H1 (cell line): ENCODE results near the gene DUSP12. TPM values are rescaled to one million over a fixed set of nuclear protein-coding genes. Genes with fewer than 3 reads are reported as not detected.

Source experiments
- CTCF ChIA-PET: fragments of 300-600 bp; sonication (Branson Sonifier 250); formaldehyde crosslinking; loops from one replicate; lab custom pipeline; 2021; ENCODE audit not compliant: partially characterized antibody; lab: Charles Lee
- POLR2A ChIA-PET: fragments of 300-600 bp; sonication (Branson Sonifier 250); formaldehyde crosslinking; loops from one replicate; lab custom pipeline; 2021; ENCODE audit warnings: inconsistent platforms; ENCODE audit not compliant: partially characterized antibody; lab: Charles Lee
- DNase-seq, 2 experiments: peaks; one replicate each; pipeline versions ENCODE4 v3.0.0 to v3.0.0-alpha.2; 2010 to 2022; ENCODE audit warnings: low spot score in 2 of 2, low read depth in 1 of 2, mixed read lengths in 1 of 2
- FAIRE-seq: peaks from 2 replicates; lab custom pipeline; 2011; peaks lifted over from hg19 to GRCh38; lab: Jason Lieb, UNC
- H2AFZ ChIP-seq: 2 replicates; pipeline ENCODE4 v1.8.1; 2012; ENCODE audit warnings: low read length, inconsistent platforms
- H2AK5ac ChIP-seq: 2 replicates; pipeline ENCODE4 v1.6.1; 2013; ENCODE audit warnings: low read depth, low read length
- H2BK120ac ChIP-seq: replicated peaks from 2 replicates; pipeline ENCODE3; 2013; ENCODE audit warnings: low read depth, low read length, inconsistent platforms
- H2BK12ac ChIP-seq: 2 replicates; pipeline ENCODE4 v1.6.1; 2013; ENCODE audit warnings: low read depth, low read length
- H2BK15ac ChIP-seq: 2 replicates; pipeline ENCODE4 v1.6.1; 2013; ENCODE audit warnings: low read length
- H2BK20ac ChIP-seq: 2 replicates; pipeline ENCODE4 v1.6.1; 2013; ENCODE audit warnings: low read length
- H2BK5ac ChIP-seq: 2 replicates; pipeline ENCODE4 v1.6.1; 2013; ENCODE audit warnings: low read depth, low read length
- H3K14ac ChIP-seq: 2 replicates; pipeline ENCODE4 v1.6.1; 2013; ENCODE audit warnings: inconsistent platforms; ENCODE audit not compliant: insufficient read length
- H3K18ac ChIP-seq: 2 replicates; pipeline ENCODE4 v1.6.1; 2013; ENCODE audit warnings: low read length; ENCODE audit errors: extremely low read depth
- H3K23ac ChIP-seq: 2 replicates; pipeline ENCODE4 v1.6.1; 2013; ENCODE audit warnings: inconsistent platforms; ENCODE audit not compliant: insufficient read length
- H3K23me2 ChIP-seq: 2 replicates; pipeline ENCODE4 v1.6.1; 2013; ENCODE audit warnings: low read depth, low read length
- H3K27ac ChIP-seq: 2 replicates; pipeline ENCODE4 v1.6.1; 2011; ENCODE audit warnings: low read depth, low read length, inconsistent platforms
- H3K27me3 ChIP-seq, 4 experiments: replicated peaks in 1 of 4; 1 replicate in 1 of 4; 2 replicates in 3 of 4; pipeline versions ENCODE4 v1.6.1 to v1.8.1; 2011 to 2013; ENCODE audit warnings: low read length in 3 of 4, mild to moderate bottlenecking in 3 of 4, inconsistent platforms in 2 of 4, mixed read lengths in 2 of 4, moderate library complexity in 1 of 4; ENCODE audit not compliant: control insufficient read depth in 3 of 4, insufficient read depth in 3 of 4; ENCODE audit errors: extremely low read depth in 1 of 4
- H3K36me3 ChIP-seq, 4 experiments: 2 replicates each; pipeline versions ENCODE4 v1.6.1 to v1.8.1; 2011 to 2013; ENCODE audit warnings: mild to moderate bottlenecking in 4 of 4, low read length in 3 of 4, moderate library complexity in 2 of 4, control low read depth in 1 of 4, inconsistent platforms in 1 of 4; ENCODE audit not compliant: insufficient read depth in 4 of 4, control insufficient read depth in 2 of 4
- H3K4ac ChIP-seq: replicated peaks from 2 replicates; pipeline ENCODE3; 2013; ENCODE audit warnings: low read length, low read depth, mixed read lengths, inconsistent platforms; ENCODE audit not compliant: insufficient read length
- H3K4me1 ChIP-seq, 4 experiments: replicated peaks in 1 of 4; 1 replicate in 1 of 4; 2 replicates in 3 of 4; pipeline versions ENCODE4 v1.6.1 to v1.8.1; 2011 to 2013; ENCODE audit warnings: low read length in 3 of 4, inconsistent platforms in 2 of 4, mixed read lengths in 1 of 4; ENCODE audit not compliant: insufficient read depth in 4 of 4, control insufficient read depth in 3 of 4
- H3K4me2 ChIP-seq, 2 experiments: 2 replicates each; pipeline versions ENCODE4 v1.6.1 to v1.8.1; 2011 to 2013; ENCODE audit warnings: low read depth in 2 of 2, low read length in 2 of 2, control low read depth in 1 of 2, inconsistent platforms in 1 of 2, mild to moderate bottlenecking in 1 of 2; ENCODE audit not compliant: insufficient read depth in 1 of 2
- H3K4me3 ChIP-seq, 4 experiments: fragments of 200-600, 300-600 bp in 1 of 4; sonication (generic), shearing (Covaris generic), sonication (Bioruptor Twin) in 1 of 4; 2 replicates each; pipeline versions ENCODE4 v1.5.1 to v1.8.1; 2011 to 2016; ENCODE audit warnings: low read length in 4 of 4, low read depth in 3 of 4, control low read depth in 2 of 4, inconsistent platforms in 2 of 4, mild to moderate bottlenecking in 2 of 4, mixed read lengths in 1 of 4, moderate library complexity in 1 of 4; ENCODE audit not compliant: insufficient read depth in 2 of 4; ENCODE audit errors: extremely low read depth in 1 of 4
- H3K56ac ChIP-seq: replicated peaks from 2 replicates; pipeline ENCODE3; 2013; ENCODE audit warnings: low read depth, mild to moderate bottlenecking, mixed read lengths, low read length, inconsistent platforms; ENCODE audit not compliant: insufficient read length
- H3K79me1 ChIP-seq: 2 replicates; pipeline ENCODE4 v1.6.1; 2013; ENCODE audit warnings: low read depth, low read length, control low read depth
- H3K79me2 ChIP-seq, 2 experiments: 2 replicates each; pipeline versions ENCODE4 v1.6.1 to v1.8.1; 2012 to 2013; ENCODE audit warnings: low read length in 2 of 2, mild to moderate bottlenecking in 2 of 2, inconsistent platforms in 1 of 2; ENCODE audit not compliant: insufficient read depth in 2 of 2, control insufficient read depth in 1 of 2
- H3K9ac ChIP-seq, 4 experiments: replicated peaks in 1 of 4; 1 replicate in 1 of 4; 2 replicates in 3 of 4; pipeline versions ENCODE4 v1.6.1 to v1.8.1; 2011 to 2013; ENCODE audit warnings: low read depth in 3 of 4, low read length in 3 of 4, control low read depth in 2 of 4, mild to moderate bottlenecking in 2 of 4, moderate library complexity in 2 of 4, inconsistent platforms in 1 of 4; ENCODE audit errors: extremely low read depth in 1 of 4
- H3K9me3 ChIP-seq, 2 experiments: 2 replicates each; pipeline versions ENCODE4 v1.6.1 to v1.8.1; 2012 to 2013; ENCODE audit warnings: mild to moderate bottlenecking in 2 of 2, moderate library complexity in 2 of 2, control low read depth in 1 of 2, inconsistent platforms in 1 of 2, low read depth in 1 of 2, low read length in 1 of 2, mixed read lengths in 1 of 2; ENCODE audit not compliant: insufficient read depth in 2 of 2
- H4K20me1 ChIP-seq, 2 experiments: replicated peaks in 1 of 2; 2 replicates each; pipeline versions ENCODE3 to v1.8.1; 2011 to 2013; ENCODE audit warnings: inconsistent platforms in 2 of 2, low read length in 2 of 2, mild to moderate bottlenecking in 1 of 2; ENCODE audit not compliant: insufficient read depth in 2 of 2, control insufficient read depth in 1 of 2
- H4K5ac ChIP-seq: 2 replicates; pipeline ENCODE4 v1.6.1; 2013; ENCODE audit warnings: low read length, low read depth, mixed read lengths, inconsistent platforms; ENCODE audit not compliant: insufficient read length
- H4K8ac ChIP-seq: 2 replicates; pipeline ENCODE4 v1.8.0; 2013; ENCODE audit warnings: mild to moderate bottlenecking, moderate library complexity, low read length, inconsistent platforms; ENCODE audit not compliant: insufficient read depth; ENCODE audit errors: extremely low read depth
- H4K91ac ChIP-seq: replicated peaks from 2 replicates; pipeline ENCODE3; 2013; ENCODE audit warnings: low read length, mixed read lengths, inconsistent platforms; ENCODE audit not compliant: insufficient read length
- BACH1 ChIP-seq: IDR thresholded peaks from 2 replicates; pipeline ENCODE4 v1.6.1; 2012; ENCODE audit warnings: low read length, improper control_type of control experiment
- CREB1 ChIP-seq: IDR thresholded peaks from 2 replicates; pipeline ENCODE4 v1.6.1; 2012; ENCODE audit warnings: inconsistent platforms
- E2F6 ChIP-seq: IDR thresholded peaks from 2 replicates; pipeline ENCODE4 v1.6.1; 2012; ENCODE audit warnings: inconsistent platforms
- FOSL1 ChIP-seq: IDR thresholded peaks from 2 replicates; pipeline ENCODE4 v1.6.1; 2011; ENCODE audit warnings: mild to moderate bottlenecking, low read depth, low read length, moderate library complexity; ENCODE audit not compliant: insufficient read depth
- JUN ChIP-seq: IDR thresholded peaks from 2 replicates; pipeline ENCODE4 v1.6.1; 2011; ENCODE audit warnings: low read depth, mild to moderate bottlenecking, improper control_type of control experiment, low read length
- KDM5A ChIP-seq: fragments of 200-600 bp; IDR thresholded peaks from 2 replicates; pipeline ENCODE4 v1.7.1; 2012; ENCODE audit warnings: mild to moderate bottlenecking, low read length, inconsistent platforms, mixed read lengths
- RAD21 ChIP-seq, 2 experiments: IDR thresholded peaks in 1 of 2; conservative IDR thresholded peaks in 1 of 2; 2 replicates each; pipeline ENCODE4 v1.6.1; 2011; ENCODE audit warnings: low read depth in 2 of 2, low read length in 2 of 2, improper control_type of control experiment in 1 of 2, inconsistent platforms in 1 of 2, mild to moderate bottlenecking in 1 of 2, moderate library complexity in 1 of 2
- RXRA ChIP-seq: IDR thresholded peaks from 2 replicates; pipeline ENCODE4 v1.6.1; 2011; ENCODE audit warnings: low read depth, mild to moderate bottlenecking, low read length, moderate library complexity; ENCODE audit not compliant: insufficient read depth
- SIX5 ChIP-seq: IDR thresholded peaks from 2 replicates; pipeline ENCODE4 v1.6.1; 2011; ENCODE audit warnings: mild to moderate bottlenecking, low read depth, low read length
- ZNF274 ChIP-seq: IDR thresholded peaks from 2 replicates; pipeline ENCODE4 v1.7.0; 2012; ENCODE audit warnings: low read length, borderline replicate concordance; ENCODE audit errors: extremely low read depth
- WGBS, 2 experiments: shearing (Covaris generic) in 1 of 2; methylation state at CpG; one replicate each; pipeline versions ENCODE4 v1.1.6 to v1.1.7; 2013 to 2015; ENCODE audit warnings: low lambda C conversion rate in 2 of 2, mixed read lengths in 2 of 2, inconsistent platforms in 1 of 2, low coverage in 1 of 2, missing lambda C conversion rate in 1 of 2; ENCODE audit not compliant: insufficient replicate concordance in 2 of 2, insufficient coverage in 1 of 2, insufficient read length in 1 of 2; ENCODE audit errors: extremely low coverage in 1 of 2, missing lambda C conversion rate in 1 of 2; 5-methylcytosine and 5-hydroxymethylcytosine counted together
- polyA plus RNA-seq, 7 experiments: library from polyadenylated mRNA; depleted of rRNA in 3 of 7; stranded (reverse) in 5 of 7; unstranded in 2 of 7; fragments of >200 nt in 5 of 7; fragments of 200-250 nt in 2 of 7; gene quantifications; 1 replicate in 5 of 7; 2 replicates in 1 of 7; 4 replicates in 1 of 7; pipeline versions ENCODE4 v1.2.1 to v1.2.3, GENCODE V29; 2011 to 2013; ENCODE audit warnings: missing spikeins in 2 of 7, mixed read lengths in 2 of 7
- total RNA-seq: library from RNA; stranded (reverse); fragmentation: NEBNext Ultra II Directional; extraction: Animal tissue kit (Norgen Biotek cat#: 25700); gene quantifications from 2 replicates; pipeline ENCODE4 v1.2.1, GENCODE V29; 2021

Gene DUSP12
- total and polyA plus RNA-seq, 2 of the 8 experiments (the other 6 are each of a cell fraction or from before 2014, with no cell fraction given) = 27.6 to 33.9 TPM

GRCh38 chr1:161706113-161706481 lies 43.5 kb upstream of the DUSP12 start:
- no peak overlapping the region for H2BK20ac ChIP-seq
- TF ChIP-seq KDM5A (no peak), RAD21 (IDR thresholded peaks at IDR 0.05 in 1 of 2, conservative IDR thresholded peaks at IDR 0.05 in 1 of 2; ENCODE audit: low read depth in 2 of 2, low read length in 2 of 2) (no peak), JUN (no peak), RXRA (no peak), SIX5 (no peak), BACH1 (no peak), E2F6 (no peak), FOSL1 (no peak), ZNF274 (no peak), CREB1 (no peak)

More at GRCh38 chr1:161706113-161706481, 43.5 kb upstream of the DUSP12 start:
- peaks cover 0 to 2% (median 0%) of the 10 kb centered on the region in 4 experiments; a peak in 1 of 7 replicates for H3K27me3 ChIP-seq
- H3K9me3 ChIP-seq = no peaks in the 10 kb centered on the region
- ChIA-PET POLR2A (no interaction called here), CTCF (no interaction called here)
- no peak overlapping the region for H4K5ac ChIP-seq
- H3K79me1 ChIP-seq = no peaks in the 10 kb centered on the region
- no peaks in the 10 kb centered on the region for H3K79me2 ChIP-seq
- WGBS, 2 experiments = 90% methylated on average over 3 of the region's 3 CpGs; no CpG with 5 or more reads in 1 of the 2 experiments
- no peak overlapping the region for H2BK12ac ChIP-seq
- H2AK5ac ChIP-seq = no peak overlapping the region
- FAIRE-seq = no peak
- no peaks in the 10 kb centered on the region for H4K20me1 ChIP-seq
- H3K4me2 ChIP-seq = no peak overlapping the region
- no peak overlapping the region for H2BK120ac ChIP-seq
- no peak overlapping the region for H2BK5ac ChIP-seq
- H3K23me2 ChIP-seq = no peaks in the 10 kb centered on the region
- no peak overlapping the region for H3K27ac ChIP-seq
- H3K56ac ChIP-seq = no peak overlapping the region
- no peak for DNase-seq
- no peak overlapping the region for H4K8ac ChIP-seq
- no peak overlapping the region for H3K14ac ChIP-seq
- no peak overlapping the region for H3K18ac ChIP-seq
- H2AFZ ChIP-seq = no peak overlapping the region
- H3K4me3 ChIP-seq = no peak overlapping the region
- H3K36me3 ChIP-seq = no peaks in the 10 kb centered on the region
- H2BK15ac ChIP-seq = no peak overlapping the region
- no peak overlapping the region for H3K23ac ChIP-seq
- H3K4me1 ChIP-seq = no peaks in the 10 kb centered on the region
- no peak overlapping the region for H4K91ac ChIP-seq
- H3K4ac ChIP-seq = no peak overlapping the region
- H3K9ac ChIP-seq = no peak overlapping the region
